ENCODE measurements around the gene CNKSR3.

Gene CNKSR3

GRCh38 chr6:154448448-154449096, 61.9 kb downstream of the CNKSR3 start:
- peak; percentile 74 for DNase-seq

GRCh38 chr6:154447954-154448353, 62.5 kb downstream of the CNKSR3 start:
- DNase-seq, result peak; percentile 19

GRCh38 chr6:154446984-154447383, 63.5 kb downstream of the CNKSR3 start:
- no peak for DNase-seq

- no peak for DNase-seq
These were observed 65.1 kb downstream of the CNKSR3 start for GRCh38 chr6:154445417-154445816.

- DNase-seq, result no peak
These were observed 68.5 kb downstream of the CNKSR3 start for GRCh38 chr6:154441995-154442310.

- DNase-seq, result no peak
These were observed 70.0 kb downstream of the CNKSR3 start for GRCh38 chr6:154440422-154441043.

GRCh38 chr6:154440022-154440421, 70.5 kb downstream of the CNKSR3 start:
- DNase-seq, result no peak

- no peak for DNase-seq
These were observed 71.5 kb downstream of the CNKSR3 start for GRCh38 chr6:154438882-154439415.

- no peak for DNase-seq
These were observed 75.0 kb downstream of the CNKSR3 start for GRCh38 chr6:154435400-154435945.

- no peak for DNase-seq
These were observed 75.8 kb downstream of the CNKSR3 start for GRCh38 chr6:154434662-154435061.

- DNase-seq, result peak; percentile 51
These were observed 76.8 kb downstream of the CNKSR3 start for GRCh38 chr6:154433477-154434241.

GRCh38 chr6:154432533-154433476, 77.7 kb downstream of the CNKSR3 start:
- peak; percentile 62 for DNase-seq

GRCh38 chr6:154430481-154430919, 80.0 kb downstream of the CNKSR3 start:
- no peak for DNase-seq

- no peak for DNase-seq
These were observed 80.8 kb downstream of the CNKSR3 start for GRCh38 chr6:154429711-154430110.

GRCh38 chr6:154428897-154429296, 81.6 kb downstream of the CNKSR3 start:
- peak; percentile 36 for DNase-seq

- no peak for DNase-seq
These were observed 83.0 kb downstream of the CNKSR3 start for GRCh38 chr6:154427446-154427845.

- DNase-seq, result no peak
These were observed 83.5 kb downstream of the CNKSR3 start for GRCh38 chr6:154426997-154427396.

GRCh38 chr6:154425034-154425433, 85.5 kb downstream of the CNKSR3 start:
- no peak for DNase-seq

GRCh38 chr6:154414021-154414813, 96.3 kb downstream of the CNKSR3 start:
- DNase-seq, result peak; percentile 65

GRCh38 chr6:154412106-154412820, 98.2 kb downstream of the CNKSR3 start:
- DNase-seq, result no peak

- DNase-seq, result no peak
These were observed 99.4 kb downstream of the CNKSR3 start for GRCh38 chr6:154411076-154411475.

All from fibroblast of upper back skin (primary cell).